Endothelial cell of umbilical vein (primary cell): ENCODE measurements around the gene TTLL11. TPM values are rescaled to one million over a fixed set of nuclear protein-coding genes. Genes with fewer than 3 reads are reported as not detected.

Source experiments
- BruUV-seq: library from RNA; stranded (reverse); fragments of 400-500 nt; replicated peaks from 2 replicates; lab custom pipeline; 2021; lab: Mats Ljungman, UMichigan
- CTCF ChIA-PET: fragments of 300-600, 350-600 bp; sonication (Branson Sonifier 250); formaldehyde crosslinking; loops from one replicate; lab custom pipeline; 2021; ENCODE audit warnings: antibody characterized with exemption, inconsistent platforms; lab: Charles Lee
- POLR2A ChIA-PET: fragments of 300-600, 350-600 bp; sonication (Branson Sonifier 250); formaldehyde crosslinking; loops from one replicate; lab custom pipeline; 2021; ENCODE audit warnings: antibody characterized with exemption, inconsistent platforms; lab: Charles Lee
- DNase-seq: peaks from one replicate; pipeline ENCODE4 v3.0.0-alpha.2; 2011; ENCODE audit warnings: low read depth, low spot score
- FAIRE-seq: peaks from 2 replicates; lab custom pipeline; 2011; peaks lifted over from hg19 to GRCh38; lab: Jason Lieb, UNC
- H2AFZ ChIP-seq: 2 replicates; pipeline ENCODE4 v1.6.0; 2012; ENCODE audit warnings: low read depth, low read length, control low read depth, inconsistent platforms
- H3K27ac ChIP-seq: 2 replicates; pipeline ENCODE4 v1.5.1; 2011; ENCODE audit warnings: low read depth, mild to moderate bottlenecking, control low read depth, low read length, moderate library complexity; ENCODE audit not compliant: insufficient read depth
- H3K27me3 ChIP-seq, 2 experiments: 2 replicates each; pipeline versions ENCODE4 v1.6.0 to v1.6.1; 2011; ENCODE audit warnings: low read length in 2 of 2, mixed read lengths in 1 of 2; ENCODE audit not compliant: control insufficient read depth in 2 of 2, insufficient read depth in 2 of 2
- H3K36me3 ChIP-seq, 2 experiments: 2 replicates in 1 of 2; 3 replicates in 1 of 2; pipeline ENCODE4 v1.5.1; 2011; ENCODE audit warnings: low read length in 2 of 2, mild to moderate bottlenecking in 1 of 2, moderate library complexity in 1 of 2; ENCODE audit not compliant: control insufficient read depth in 2 of 2, insufficient read depth in 2 of 2; ENCODE audit errors: extremely low read depth in 1 of 2
- H3K4me1 ChIP-seq: 3 replicates; pipeline ENCODE4 v1.5.1; 2011; ENCODE audit warnings: mild to moderate bottlenecking, low read length; ENCODE audit not compliant: control insufficient read depth, insufficient read depth; ENCODE audit errors: extremely low read depth
- H3K4me2 ChIP-seq: 2 replicates; pipeline ENCODE4 v1.6.1; 2011; ENCODE audit warnings: low read length, control low read depth, mixed read lengths; ENCODE audit not compliant: insufficient read depth
- H3K4me3 ChIP-seq, 3 experiments: fragments of 200-600 bp in 1 of 3; sonication (generic), shearing (Covaris generic) in 1 of 3; replicated peaks in 1 of 3; 2 replicates each; pipeline ENCODE4 v1.5.1; 2011 to 2016; ENCODE audit warnings: control low read depth in 3 of 3, low read length in 3 of 3, mild to moderate bottlenecking in 2 of 3, inconsistent platforms in 1 of 3, low read depth in 1 of 3, moderate library complexity in 1 of 3; ENCODE audit not compliant: insufficient read depth in 1 of 3
- H3K79me2 ChIP-seq: 2 replicates; pipeline ENCODE4 v1.6.0; 2012; ENCODE audit warnings: low read length, inconsistent platforms; ENCODE audit not compliant: control insufficient read depth, insufficient read depth
- H3K9ac ChIP-seq: replicated peaks from 2 replicates; pipeline ENCODE3; 2011; ENCODE audit warnings: low read length, control low read depth; ENCODE audit not compliant: insufficient read depth; ENCODE audit errors: extremely low read depth
- H3K9me1 ChIP-seq: replicated peaks from 3 replicates; pipeline ENCODE4 v1.6.0; 2011; ENCODE audit warnings: mild to moderate bottlenecking, low read length; ENCODE audit not compliant: control insufficient read depth, insufficient read depth; ENCODE audit errors: extremely low read depth
- H3K9me3 ChIP-seq: replicated peaks from 2 replicates; pipeline ENCODE4 v1.5.1; 2012; ENCODE audit warnings: low read length, inconsistent platforms; ENCODE audit not compliant: control insufficient read depth, insufficient read depth
- H4K20me1 ChIP-seq: replicated peaks from 2 replicates; pipeline ENCODE3; 2011; ENCODE audit warnings: mild to moderate bottlenecking, low read length; ENCODE audit not compliant: control insufficient read depth, insufficient read depth; ENCODE audit errors: extremely low read depth
- EZH2 ChIP-seq: IDR thresholded peaks from 2 replicates; pipeline ENCODE4 v1.6.1; 2012; ENCODE audit warnings: borderline replicate concordance, low read depth, mild to moderate bottlenecking, moderate library complexity, low read length, inconsistent platforms; ENCODE audit not compliant: severe bottlenecking
- FOS ChIP-seq: IDR thresholded peaks from 2 replicates; pipeline ENCODE4 v1.6.1; 2011; ENCODE audit warnings: mild to moderate bottlenecking, low read length, moderate library complexity, borderline replicate concordance; ENCODE audit not compliant: insufficient read depth
- GATA2 ChIP-seq: IDR thresholded peaks from 2 replicates; pipeline ENCODE4 v1.7.0; 2011; ENCODE audit warnings: low read depth, mild to moderate bottlenecking, moderate library complexity, mixed read lengths, low read length; ENCODE audit not compliant: insufficient read length, insufficient read depth
- JUN ChIP-seq: IDR thresholded peaks from 2 replicates; pipeline ENCODE4 v1.6.1; 2011; ENCODE audit warnings: borderline replicate concordance, low read depth; ENCODE audit not compliant: insufficient read length, insufficient read depth
- MAX ChIP-seq: IDR thresholded peaks from 2 replicates; pipeline ENCODE4 v1.6.1; 2011; ENCODE audit not compliant: insufficient read depth, insufficient read length
- MYC ChIP-seq: IDR thresholded peaks from one replicate; pipeline ENCODE4 v1.6.1; 2011; ENCODE audit warnings: mild to moderate bottlenecking, low read depth, low read length
- POLR2A ChIP-seq: IDR thresholded peaks from 2 replicates; pipeline ENCODE4 v1.6.1; 2012; ENCODE audit warnings: low read depth, mild to moderate bottlenecking, control low read depth, low read length
- POLR2AphosphoS5 ChIP-seq: IDR thresholded peaks from 2 replicates; pipeline ENCODE4 v1.6.1; 2012; ENCODE audit warnings: low read depth, mild to moderate bottlenecking, control low read depth, low read length, moderate library complexity; ENCODE audit not compliant: insufficient read depth
- dilution Hi-C: fragments of 300-500 bp; cut with MboI; formaldehyde crosslinking; loops from one replicate; pipeline ENCODE4 v1.15.0; 2019; ENCODE audit warnings: low sequenced_read_pairs; ENCODE audit not compliant: extremely low pct_ligation_motif_present
- intact Hi-C: fragments of 100-400 bp; cut with micrococcal nuclease; formaldehyde crosslinking; loops from one replicate; pipeline ENCODE4 v1.10.0; 2022
- polyA plus RNA-seq, 4 experiments: library from polyadenylated mRNA; depleted of rRNA in 3 of 4; stranded (reverse) in 3 of 4; unstranded in 1 of 4; fragments of >200 nt; gene quantifications; 2 replicates each; pipeline versions ENCODE4 v1.2.1 to v1.2.3, GENCODE V29; 2011 to 2012; ENCODE audit warnings: missing spikeins in 1 of 4
- total RNA-seq: library from RNA; stranded (reverse); gene quantifications from 2 replicates; pipeline ENCODE4 v1.2.3, GENCODE V29; 2021
- TF ChIP-seq, protein P1 (sequence below), 2 donors: IDR thresholded peaks; 1 replicate in 1 of 2; 2 replicates in 1 of 2; pipeline ENCODE4 v1.5.1; 2011; ENCODE audit warnings: low read length in 2 of 2, mild to moderate bottlenecking in 2 of 2, moderate library complexity in 2 of 2, control low read depth in 1 of 2, inconsistent platforms in 1 of 2, low read depth in 1 of 2; ENCODE audit not compliant: insufficient read depth in 1 of 2; ENCODE audit errors: extremely low read depth in 1 of 2

Gene TTLL11
- total and polyA plus RNA-seq, 2 donors (not counting 3 experiments of a cell fraction or from before 2014, with no cell fraction given): 4.9 to 5.1 TPM

DNA sequence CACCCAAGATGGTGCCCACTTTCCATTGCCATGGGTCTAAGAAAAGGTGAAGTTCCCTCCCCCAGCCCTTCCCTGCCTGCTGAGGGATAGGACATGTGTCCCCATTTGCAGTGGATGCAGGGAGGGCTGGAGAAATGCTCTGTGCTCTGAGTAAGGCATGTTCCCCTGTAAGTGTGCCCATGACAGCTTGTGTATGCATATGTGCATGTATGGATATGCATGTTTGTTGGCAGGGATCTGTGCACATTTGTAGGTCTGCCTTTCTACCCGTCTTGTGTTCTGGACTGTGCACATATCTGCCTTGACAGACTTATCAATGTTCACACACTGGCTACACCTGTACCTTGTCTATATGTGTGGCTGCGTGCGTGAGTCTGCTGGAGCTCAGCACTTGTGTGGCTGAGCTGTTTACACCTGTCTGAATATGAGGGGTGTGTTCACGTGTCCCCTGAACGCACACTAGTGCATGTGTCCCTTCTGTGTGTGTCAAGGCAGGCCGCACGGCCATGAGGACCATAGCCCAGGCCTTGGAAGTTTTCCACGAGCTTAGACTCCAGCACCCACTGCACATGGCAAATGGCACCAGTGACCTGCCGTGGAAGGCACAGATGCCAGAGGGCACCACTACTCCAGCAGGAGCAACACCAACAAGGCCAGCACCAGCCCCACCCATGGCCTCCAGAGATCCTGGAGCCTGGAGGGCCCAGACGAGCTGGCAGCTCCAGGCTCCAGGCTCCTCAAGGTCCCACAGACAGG is 27.4 kb upstream of the TTLL11 start:
- H3K27ac ChIP-seq: no peak overlapping the region
- dilution Hi-C loops (loop anchor here (25.0 kb wide), 1 partner anchor 242 kb away; the partner anchor contains the start of gene PTGS1), intact Hi-C loops (no loop called here)
- H3K36me3 ChIP-seq: no peaks in the 10 kb centered on the region
- H4K20me1 ChIP-seq: no peaks in the 10 kb centered on the region
- H3K4me1 ChIP-seq: peaks cover 2% of the 10 kb centered on the region
- ChIA-PET POLR2A (no interaction called here), CTCF (interaction anchor here (1.3 to 14.3 kb wide), 4 partner anchors 23 to 558 kb away, joined by 3 to 576 read pairs (median 168); no protein-coding TSS in a partner anchor)
- H3K4me2 ChIP-seq: no peak overlapping the region
- no peak overlapping the region for H2AFZ ChIP-seq
- TF ChIP-seq POLR2A (no peak), MYC (no peak), MAX (no peak), GATA2 (no peak), FOS (no peak), POLR2AphosphoS5 (no peak), JUN (no peak), EZH2 (no peak)
- TF ChIP-seq, protein P1, sequence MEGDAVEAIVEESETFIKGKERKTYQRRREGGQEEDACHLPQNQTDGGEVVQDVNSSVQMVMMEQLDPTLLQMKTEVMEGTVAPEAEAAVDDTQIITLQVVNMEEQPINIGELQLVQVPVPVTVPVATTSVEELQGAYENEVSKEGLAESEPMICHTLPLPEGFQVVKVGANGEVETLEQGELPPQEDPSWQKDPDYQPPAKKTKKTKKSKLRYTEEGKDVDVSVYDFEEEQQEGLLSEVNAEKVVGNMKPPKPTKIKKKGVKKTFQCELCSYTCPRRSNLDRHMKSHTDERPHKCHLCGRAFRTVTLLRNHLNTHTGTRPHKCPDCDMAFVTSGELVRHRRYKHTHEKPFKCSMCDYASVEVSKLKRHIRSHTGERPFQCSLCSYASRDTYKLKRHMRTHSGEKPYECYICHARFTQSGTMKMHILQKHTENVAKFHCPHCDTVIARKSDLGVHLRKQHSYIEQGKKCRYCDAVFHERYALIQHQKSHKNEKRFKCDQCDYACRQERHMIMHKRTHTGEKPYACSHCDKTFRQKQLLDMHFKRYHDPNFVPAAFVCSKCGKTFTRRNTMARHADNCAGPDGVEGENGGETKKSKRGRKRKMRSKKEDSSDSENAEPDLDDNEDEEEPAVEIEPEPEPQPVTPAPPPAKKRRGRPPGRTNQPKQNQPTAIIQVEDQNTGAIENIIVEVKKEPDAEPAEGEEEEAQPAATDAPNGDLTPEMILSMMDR (IDR thresholded peaks at IDR 0.05; ENCODE audit: extremely low read depth in 1 of 2, insufficient read depth in 1 of 2, low read depth in 1 of 2, low read length in 2 of 2): no peak
- H3K27me3 ChIP-seq: peaks cover 0 to under 1% of the 10 kb centered on the region in 2 experiments
- H3K79me2 ChIP-seq: no peaks in the 10 kb centered on the region
- DNase-seq (no peak), FAIRE-seq (no peak)
- no peak overlapping the region for H3K4me3 ChIP-seq
- no peaks in the 10 kb centered on the region for H3K9me1 ChIP-seq
- no TSS peak for BruUV-seq
- H3K9me3 ChIP-seq: no peaks in the 10 kb centered on the region
- no peak overlapping the region for H3K9ac ChIP-seq
